ENCODE data around the gene GNL3. TPM values are rescaled to one million over a fixed set of nuclear protein-coding genes. Genes with fewer than 3 reads are reported as not detected.

The GNL3 gene
- total and polyA plus RNA-seq, 12 donors = 20.6 to 60.4 (median 25.8) TPM

DNA sequence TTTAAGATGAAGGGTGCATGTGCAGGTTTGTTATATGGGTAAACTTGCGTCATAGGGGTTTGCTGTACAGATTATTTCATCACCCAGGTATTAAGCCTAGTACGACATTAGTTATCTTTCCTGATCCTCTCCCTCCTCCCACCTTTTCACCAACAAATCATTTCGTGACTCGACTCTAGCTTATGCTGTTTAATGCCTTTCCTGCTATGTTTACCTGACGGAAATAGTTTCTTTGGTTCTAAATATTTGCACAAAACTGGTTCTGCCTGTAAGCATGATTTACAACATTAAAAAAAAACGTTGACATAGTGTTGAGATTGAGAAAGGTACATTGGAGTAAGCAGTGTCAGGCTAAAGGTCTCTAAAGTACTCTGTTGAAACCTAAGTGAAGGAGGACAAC lies 2.4 kb downstream of the GNL3 start:
- H3K36me3 ChIP-seq = peaks cover 0 to 65% (median 59%) of the 10 kb centered on the region in 9 donors
- H3K4me1 ChIP-seq = peaks cover 0 to 32% (median 29%) of the 10 kb centered on the region in 9 donors
- no peak overlapping the region for H3K27ac ChIP-seq
- WGBS, 2 donors = 85% methylated on average over 6 of the region's 6 CpGs
- ATAC-seq = no peak
- no peaks in the 10 kb centered on the region for H3K9me3 ChIP-seq
- TF ChIP-seq, protein P1, sequence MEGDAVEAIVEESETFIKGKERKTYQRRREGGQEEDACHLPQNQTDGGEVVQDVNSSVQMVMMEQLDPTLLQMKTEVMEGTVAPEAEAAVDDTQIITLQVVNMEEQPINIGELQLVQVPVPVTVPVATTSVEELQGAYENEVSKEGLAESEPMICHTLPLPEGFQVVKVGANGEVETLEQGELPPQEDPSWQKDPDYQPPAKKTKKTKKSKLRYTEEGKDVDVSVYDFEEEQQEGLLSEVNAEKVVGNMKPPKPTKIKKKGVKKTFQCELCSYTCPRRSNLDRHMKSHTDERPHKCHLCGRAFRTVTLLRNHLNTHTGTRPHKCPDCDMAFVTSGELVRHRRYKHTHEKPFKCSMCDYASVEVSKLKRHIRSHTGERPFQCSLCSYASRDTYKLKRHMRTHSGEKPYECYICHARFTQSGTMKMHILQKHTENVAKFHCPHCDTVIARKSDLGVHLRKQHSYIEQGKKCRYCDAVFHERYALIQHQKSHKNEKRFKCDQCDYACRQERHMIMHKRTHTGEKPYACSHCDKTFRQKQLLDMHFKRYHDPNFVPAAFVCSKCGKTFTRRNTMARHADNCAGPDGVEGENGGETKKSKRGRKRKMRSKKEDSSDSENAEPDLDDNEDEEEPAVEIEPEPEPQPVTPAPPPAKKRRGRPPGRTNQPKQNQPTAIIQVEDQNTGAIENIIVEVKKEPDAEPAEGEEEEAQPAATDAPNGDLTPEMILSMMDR (IDR thresholded peaks at IDR 0.05) = no peak
- H3K4me3 ChIP-seq = no peak overlapping the region
- intact Hi-C loops (cut with DNase I) = loop anchor here in 6 of 10 donors (10.0 kb wide), 3 partner anchors 213 to 233 kb away; partner anchors contain the start of genes NISCH (in 3 of the 6) and TNNC1 (in 3 of the 6)
- no peak for DNase-seq
- H3K27me3 ChIP-seq = no peaks in the 10 kb centered on the region

DNA sequence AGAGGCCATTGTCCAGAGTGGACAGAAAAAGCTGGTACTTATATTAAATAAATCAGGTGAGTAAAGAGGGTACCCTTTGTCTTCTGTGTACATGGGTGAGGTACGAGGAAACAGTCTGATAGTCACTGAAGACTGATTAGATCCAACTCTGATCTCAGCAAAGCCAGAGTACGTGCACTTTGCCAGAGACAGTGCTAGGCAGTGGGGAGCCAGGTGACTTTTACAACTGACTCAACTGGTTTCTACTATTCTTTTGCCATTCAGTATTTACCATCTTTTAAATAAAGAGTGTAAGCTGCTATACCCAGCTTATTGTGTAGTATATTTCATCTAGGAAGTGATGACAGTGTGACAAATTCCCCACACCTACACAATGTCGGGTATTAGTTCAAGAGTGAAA lies 3.3 kb downstream of the GNL3 start:
- no peak overlapping the region for H3K27ac ChIP-seq
- peaks cover 0 to 73% (median 66%) of the 10 kb centered on the region in 9 donors for H3K36me3 ChIP-seq
- ATAC-seq = no peak
- no peaks in the 10 kb centered on the region for H3K9me3 ChIP-seq
- TF ChIP-seq, protein P1 (IDR thresholded peaks at IDR 0.05) = no peak
- no peak for DNase-seq
- WGBS, 2 donors = 83 to 90% methylated on average over 3 of the region's 3 CpGs
- H3K27me3 ChIP-seq = no peaks in the 10 kb centered on the region
- intact Hi-C loops (cut with DNase I) = loop anchor here in 6 of 10 donors (10.0 kb wide), 3 partner anchors 214 to 234 kb away; partner anchors contain the start of genes NISCH (in 3 of the 6) and TNNC1 (in 3 of the 6)
- peaks cover 0 to 24% (median 20%) of the 10 kb centered on the region in 9 donors for H3K4me1 ChIP-seq
- H3K4me3 ChIP-seq = no peak overlapping the region

DNA sequence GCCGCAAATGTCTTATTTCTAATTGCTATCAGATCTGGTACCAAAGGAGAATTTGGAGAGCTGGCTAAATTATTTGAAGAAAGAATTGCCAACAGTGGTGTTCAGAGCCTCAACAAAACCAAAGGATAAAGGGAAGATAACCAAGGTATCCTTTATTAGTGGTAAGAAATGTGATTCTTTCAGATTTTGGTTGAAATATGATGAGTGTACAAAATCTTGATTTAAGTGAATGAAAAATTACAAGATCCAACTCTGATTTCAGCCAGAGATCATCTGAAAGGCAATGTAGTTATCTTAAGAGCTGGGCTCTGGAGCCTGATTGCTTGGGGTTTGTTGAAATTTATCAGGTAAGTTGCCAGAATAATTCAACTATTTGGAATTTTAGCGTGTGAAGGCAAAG lies 4.7 kb downstream of the GNL3 start:
- intact Hi-C loops (cut with DNase I) = no loop called here
- Histone ChIP-seq H3K27me3 (no peaks in the 10 kb centered on the region), H3K27ac (no peak overlapping the region), H3K9me3 (no peaks in the 10 kb centered on the region), H3K36me3 (peaks cover 6 to 87% (median 75%) of the 10 kb centered on the region in 9 donors), H3K4me1 (peaks cover 0 to 16% (median 12%) of the 10 kb centered on the region in 9 donors), H3K4me3 (no peak overlapping the region)
- DNase-seq (no peak), ATAC-seq (no peak)
- TF ChIP-seq, protein P1 (IDR thresholded peaks at IDR 0.05) = no peak
- WGBS, 2 donors = 91 to 95% methylated on average over 2 of the region's 2 CpGs

DNA sequence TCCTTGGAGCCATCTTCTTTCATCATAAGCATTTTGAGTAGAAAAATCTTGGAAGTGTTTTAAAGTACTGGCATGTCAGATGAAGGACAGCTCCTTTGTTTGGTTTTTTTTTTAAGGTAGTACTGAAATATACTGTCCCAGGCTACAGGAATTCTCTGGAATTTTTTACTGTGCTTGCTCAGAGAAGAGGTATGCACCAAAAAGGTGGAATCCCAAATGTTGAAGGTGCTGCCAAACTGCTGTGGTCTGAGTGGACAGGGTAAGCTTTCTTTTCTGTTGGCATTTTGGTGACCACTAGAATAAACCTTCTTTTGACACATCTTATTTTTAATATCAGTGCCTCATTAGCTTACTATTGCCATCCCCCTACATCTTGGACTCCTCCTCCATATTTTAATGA lies 7.2 kb downstream of the GNL3 start:
- TF ChIP-seq, protein P1 (IDR thresholded peaks at IDR 0.05) = no peak
- no peak for DNase-seq

More for the DNA sequence above, 7.2 kb downstream of the GNL3 start:
- no peaks in the 10 kb centered on the region for H3K9me3 ChIP-seq
- intact Hi-C loops (cut with DNase I) = no loop called here
- no peak overlapping the region for H3K27ac ChIP-seq
- no peak overlapping the region for H3K4me3 ChIP-seq
- no peak for ATAC-seq
- no peaks in the 10 kb centered on the region for H3K4me1 ChIP-seq
- peaks cover 9 to 100% (median 88%) of the 10 kb centered on the region in 9 donors for H3K36me3 ChIP-seq
- H3K27me3 ChIP-seq = no peaks in the 10 kb centered on the region
